H9 (cell line): Measurements from ENCODE around the gene MSI2. TPM values are rescaled to one million over a fixed set of nuclear protein-coding genes. Genes with fewer than 3 reads are reported as not detected.

Experiments used
- DNase-seq: peaks from one replicate; pipeline ENCODE4 v3.0.0-alpha.2; 2017
- H2AFZ ChIP-seq: one replicate; pipeline ENCODE4 v1.6.1; 2013; ENCODE audit warnings: mild to moderate bottlenecking, low read length, control low read depth, moderate library complexity
- H2AK5ac ChIP-seq: 2 replicates; pipeline ENCODE4 v1.6.1; 2013; ENCODE audit warnings: low read length, control low read depth, mixed read lengths; ENCODE audit not compliant: insufficient read length
- H2BK120ac ChIP-seq: one replicate; pipeline ENCODE4 v1.6.1; 2013; ENCODE audit warnings: low read depth, mild to moderate bottlenecking, low read length, control low read depth, inconsistent platforms; ENCODE audit not compliant: poor library complexity, severe bottlenecking
- H2BK12ac ChIP-seq: 2 replicates; pipeline ENCODE4 v1.6.1; 2013; ENCODE audit warnings: low read length, control low read depth, mixed read lengths, low read depth; ENCODE audit not compliant: insufficient read length
- H2BK15ac ChIP-seq: 2 replicates; pipeline ENCODE4 v1.6.1; 2013; ENCODE audit warnings: low read depth, low read length, control low read depth
- H2BK20ac ChIP-seq: one replicate; pipeline ENCODE4 v1.6.1; 2013; ENCODE audit warnings: low read depth, mild to moderate bottlenecking, low read length, control low read depth, inconsistent platforms; ENCODE audit not compliant: poor library complexity, severe bottlenecking
- H2BK5ac ChIP-seq: 2 replicates; pipeline ENCODE4 v1.6.1; 2013; ENCODE audit warnings: low read length, control low read depth, mixed read lengths; ENCODE audit not compliant: insufficient read length
- H3K14ac ChIP-seq: 2 replicates; pipeline ENCODE4 v1.6.1; 2013; ENCODE audit warnings: low read length, control low read depth; ENCODE audit not compliant: insufficient read depth
- H3K18ac ChIP-seq: 2 replicates; pipeline ENCODE4 v1.6.1; 2013; ENCODE audit warnings: low read depth, mild to moderate bottlenecking, mixed read lengths, low read length, control low read depth; ENCODE audit not compliant: insufficient read length
- H3K23ac ChIP-seq: 2 replicates; pipeline ENCODE4 v1.6.1; 2013; ENCODE audit warnings: low read length, control low read depth, mixed read lengths, low read depth; ENCODE audit not compliant: insufficient read length
- H3K23me2 ChIP-seq: 2 replicates; pipeline ENCODE4 v1.6.1; 2013; ENCODE audit warnings: low read depth, mild to moderate bottlenecking, mixed read lengths, low read length, control low read depth; ENCODE audit not compliant: insufficient read length, poor library complexity, severe bottlenecking
- H3K27ac ChIP-seq: 2 replicates; pipeline ENCODE4 v1.5.1; 2013; ENCODE audit warnings: low read length, control low read depth, mixed read lengths, low read depth; ENCODE audit not compliant: insufficient read length
- H3K27me3 ChIP-seq: 2 replicates; pipeline ENCODE4 v1.6.1; 2013; ENCODE audit warnings: low read length, control low read depth, inconsistent platforms; ENCODE audit not compliant: insufficient read depth
- H3K4ac ChIP-seq: 2 replicates; pipeline ENCODE4 v1.6.1; 2013; ENCODE audit warnings: low read depth, mild to moderate bottlenecking, control low read depth, inconsistent platforms, low read length, moderate library complexity
- H3K4me1 ChIP-seq: 2 replicates; pipeline ENCODE4 v1.6.1; 2013; ENCODE audit warnings: low read length, control low read depth, inconsistent platforms; ENCODE audit not compliant: insufficient read depth
- H3K4me2 ChIP-seq: 2 replicates; pipeline ENCODE4 v1.6.1; 2013; ENCODE audit warnings: low read length, control low read depth, mixed read lengths; ENCODE audit not compliant: insufficient read length, insufficient read depth
- H3K56ac ChIP-seq: 2 replicates; pipeline ENCODE4 v1.6.1; 2013; ENCODE audit warnings: low read depth, mild to moderate bottlenecking, mixed read lengths, low read length, control low read depth; ENCODE audit not compliant: insufficient read length
- H3K79me1 ChIP-seq: 2 replicates; pipeline ENCODE4 v1.6.1; 2013; ENCODE audit warnings: low read depth, mild to moderate bottlenecking, moderate library complexity, low read length, control low read depth, inconsistent platforms; ENCODE audit not compliant: insufficient read depth, poor library complexity, severe bottlenecking
- H3K79me2 ChIP-seq: 2 replicates; pipeline ENCODE4 v1.6.1; 2013; ENCODE audit warnings: low read length, control low read depth, inconsistent platforms; ENCODE audit not compliant: insufficient read depth
- H3K9ac ChIP-seq: 2 replicates; pipeline ENCODE4 v1.6.1; 2013; ENCODE audit warnings: low read length, control low read depth, mixed read lengths; ENCODE audit not compliant: insufficient read length; ENCODE audit errors: extremely low read depth
- H3K9me3 ChIP-seq: one replicate; pipeline ENCODE4 v1.6.1; 2013; ENCODE audit warnings: low read depth, low read length, inconsistent platforms; ENCODE audit not compliant: control insufficient read depth
- H3T11ph ChIP-seq: one replicate; pipeline ENCODE4 v1.6.1; 2013; ENCODE audit warnings: mild to moderate bottlenecking, low read length, control low read depth, inconsistent platforms
- H4K20me1 ChIP-seq: one replicate; pipeline ENCODE4 v1.6.1; 2013; ENCODE audit not compliant: control insufficient read depth, insufficient read length, insufficient read depth
- H4K5ac ChIP-seq: 2 replicates; pipeline ENCODE4 v1.6.1; 2013; ENCODE audit warnings: low read depth, mild to moderate bottlenecking, mixed read lengths, low read length, control low read depth; ENCODE audit not compliant: insufficient read length
- H4K8ac ChIP-seq: replicated peaks from 2 replicates; pipeline ENCODE4 v1.6.1; 2013; ENCODE audit warnings: low read length, control low read depth, mixed read lengths, low read depth; ENCODE audit not compliant: insufficient read length
- H4K91ac ChIP-seq: 2 replicates; pipeline ENCODE4 v1.6.1; 2013; ENCODE audit warnings: low read depth, mild to moderate bottlenecking, moderate library complexity, mixed read lengths, low read length, control low read depth; ENCODE audit not compliant: insufficient read length
- H3K27ac Mint-ChIP-seq, 3 experiments: 2 replicates in 2 of 3; 3 replicates in 1 of 3; pipeline ENCODE4 v1.8.0; 2020 to 2021; ENCODE audit warnings: mixed read lengths in 3 of 3, mild to moderate bottlenecking in 1 of 3, moderate library complexity in 1 of 3
- H3K27me3 Mint-ChIP-seq: 2 replicates; pipeline ENCODE4 v1.8.0; 2021; ENCODE audit warnings: low read depth, mild to moderate bottlenecking, moderate library complexity, mixed read lengths
- H3K36me3 Mint-ChIP-seq, 3 experiments: 2 replicates in 2 of 3; 3 replicates in 1 of 3; pipeline ENCODE4 v1.8.0; 2020 to 2021; ENCODE audit warnings: low read depth in 3 of 3, mixed read lengths in 3 of 3; ENCODE audit not compliant: insufficient read depth in 1 of 3
- H3K4me1 Mint-ChIP-seq, 2 experiments: 2 replicates each; pipeline ENCODE4 v1.8.0; 2020; ENCODE audit warnings: mixed read lengths in 2 of 2
- H3K4me3 Mint-ChIP-seq, 2 experiments: 2 replicates in 1 of 2; 3 replicates in 1 of 2; pipeline ENCODE4 v1.8.0; 2020 to 2021; ENCODE audit warnings: mild to moderate bottlenecking in 2 of 2, mixed read lengths in 2 of 2, moderate library complexity in 1 of 2
- H3K9me3 Mint-ChIP-seq, 2 experiments: 2 replicates in 1 of 2; 3 replicates in 1 of 2; pipeline ENCODE4 v1.8.0; 2020; ENCODE audit warnings: mild to moderate bottlenecking in 2 of 2, mixed read lengths in 2 of 2, moderate library complexity in 1 of 2
- WGBS: extraction: QIAGEN DNeasy Blood & Tissue Kit; methylation state at CpG from one replicate; pipeline ENCODE4 v1.1.7; 2013; ENCODE audit warnings: missing lambda C conversion rate, low lambda C conversion rate, mixed read lengths; ENCODE audit not compliant: insufficient read length; ENCODE audit errors: extremely low coverage; 5-methylcytosine and 5-hydroxymethylcytosine counted together
- total RNA-seq: library from RNA; stranded (reverse); gene quantifications from 2 replicates; pipeline ENCODE4 v1.2.1, GENCODE V29; 2021
- TF ChIP-seq, protein P1 (sequence below): fragments of 200-600 bp; sonication (generic); conservative IDR thresholded peaks from 3 replicates; pipeline ENCODE4 v1.8.0; 2021; ENCODE audit warnings: antibody characterized with exemption, mild to moderate bottlenecking

Gene MSI2
- total RNA-seq, 1 experiment from 2014 or later: 98.5 TPM

DNA sequence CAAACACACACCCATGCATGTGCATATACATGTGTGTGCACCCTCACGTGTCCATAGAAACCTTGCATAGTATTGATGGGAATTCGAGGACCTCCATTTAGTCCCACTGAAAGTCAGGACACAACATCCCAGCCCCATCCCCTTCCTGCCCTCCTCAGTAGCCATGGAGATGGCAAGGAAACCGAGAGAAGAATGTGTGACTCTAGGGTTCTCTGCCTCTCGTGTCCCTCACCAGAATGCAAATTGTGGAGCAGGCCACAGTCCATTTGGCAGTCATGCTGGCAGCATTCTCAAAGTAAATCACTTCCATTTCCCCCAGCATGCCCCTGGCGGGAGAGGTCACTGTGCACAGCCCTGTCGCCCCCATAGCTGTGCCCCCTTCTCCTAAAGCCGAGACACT lies 141.1 kb downstream of the MSI2 start:
- DNase-seq: no peak
- Histone ChIP-seq H3K27ac (no peak overlapping the region), H3K4me1 (no peaks in the 10 kb centered on the region; the same call in 1 of the 2 replicates), H3K9me3 (no peaks in the 10 kb centered on the region), H2AK5ac (no peak overlapping the region), H3T11ph (no peak overlapping the region), H4K20me1 (no peaks in the 10 kb centered on the region), H4K91ac (no peak overlapping the region), H4K8ac (no peak overlapping the region), H2BK12ac (no peak overlapping the region), H3K4me2 (no peak overlapping the region), H3K23me2 (no peaks in the 10 kb centered on the region), H3K23ac (no peak overlapping the region), H3K27me3 (no peaks in the 10 kb centered on the region), H3K56ac (no peak overlapping the region), H3K79me2 (no peaks in the 10 kb centered on the region; the same call in 1 of the 2 replicates), H4K5ac (no peak overlapping the region), H2AFZ (no peak overlapping the region), H3K9ac (no peak overlapping the region), H2BK5ac (no peak overlapping the region), H3K79me1 (no peaks in the 10 kb centered on the region), H3K14ac (no peak overlapping the region), H2BK15ac (no peak overlapping the region), H3K4ac (no peak overlapping the region), H3K18ac (no peak overlapping the region), H2BK120ac (no peak overlapping the region), H2BK20ac (no peak overlapping the region)
- Mint-ChIP-seq H3K9me3 (peaks cover 3 to 17% of the 10 kb centered on the region in 2 experiments; a peak in 4 of 5 replicates), H3K27ac (peak overlapping the region in 1 of 3 experiments; percentile 20; a peak in 1 of 7 replicates), H3K36me3 (peaks cover 22 to 25% (median 24%) of the 10 kb centered on the region in 3 experiments), H3K27me3 (peaks cover 1% of the 10 kb centered on the region), H3K4me3 (no peak overlapping the region), H3K4me1 (peaks cover 24 to 38% of the 10 kb centered on the region in 2 experiments)
- TF ChIP-seq, protein P1, sequence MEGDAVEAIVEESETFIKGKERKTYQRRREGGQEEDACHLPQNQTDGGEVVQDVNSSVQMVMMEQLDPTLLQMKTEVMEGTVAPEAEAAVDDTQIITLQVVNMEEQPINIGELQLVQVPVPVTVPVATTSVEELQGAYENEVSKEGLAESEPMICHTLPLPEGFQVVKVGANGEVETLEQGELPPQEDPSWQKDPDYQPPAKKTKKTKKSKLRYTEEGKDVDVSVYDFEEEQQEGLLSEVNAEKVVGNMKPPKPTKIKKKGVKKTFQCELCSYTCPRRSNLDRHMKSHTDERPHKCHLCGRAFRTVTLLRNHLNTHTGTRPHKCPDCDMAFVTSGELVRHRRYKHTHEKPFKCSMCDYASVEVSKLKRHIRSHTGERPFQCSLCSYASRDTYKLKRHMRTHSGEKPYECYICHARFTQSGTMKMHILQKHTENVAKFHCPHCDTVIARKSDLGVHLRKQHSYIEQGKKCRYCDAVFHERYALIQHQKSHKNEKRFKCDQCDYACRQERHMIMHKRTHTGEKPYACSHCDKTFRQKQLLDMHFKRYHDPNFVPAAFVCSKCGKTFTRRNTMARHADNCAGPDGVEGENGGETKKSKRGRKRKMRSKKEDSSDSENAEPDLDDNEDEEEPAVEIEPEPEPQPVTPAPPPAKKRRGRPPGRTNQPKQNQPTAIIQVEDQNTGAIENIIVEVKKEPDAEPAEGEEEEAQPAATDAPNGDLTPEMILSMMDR: no peak
- WGBS: no CpG with 5 or more reads among the region's 7 CpGs
